Thoracic aorta endothelial cell (primary cell): ENCODE results near the gene SP6. TPM values are rescaled to one million over a fixed set of nuclear protein-coding genes. Genes with fewer than 3 reads are reported as not detected.

ENCODE experiments used
- total RNA-seq: library from RNA; depleted of rRNA; stranded (reverse); fragments of >200 nt; gene quantifications from 2 replicates; pipeline ENCODE4 v1.2.3, GENCODE V29; 2012

The SP6 gene
- 1.7 and 2.4 TPM in 2 replicates for total RNA-seq

GRCh38 chr17:47850692-47851573 lies at the start of gene SP6:
Gene SP6 (minus strand): TSS chr17:47851163. CDS start chr17:47848429, 2,734 bp downstream.

GRCh38 chr17:47895856-47896671 lies 45.1 kb upstream of the SP6 start, which contains the start of gene SP2:
Gene SP2 (plus strand): TSS chr17:47896236. CDS start chr17:47896287, 51 bp downstream.

GRCh38 chr17:47840742-47841487 lies 10.0 kb downstream of the SP6 start, which contains the start of gene SCRN2:
Gene SCRN2 (minus strand): TSS chr17:47841273. CDS start chr17:47840843, 430 bp downstream.

GRCh38 chr17:47831003-47831933 lies 19.7 kb downstream of the SP6 start, which contains the start of the genes LRRC46 and MRPL10:
Gene LRRC46 (plus strand): TSS chr17:47831670. CDS start chr17:47831990, 320 bp downstream.
Gene MRPL10 (minus strand): TSS chr17:47831541. CDS start chr17:47831511, 30 bp downstream.

DNA sequence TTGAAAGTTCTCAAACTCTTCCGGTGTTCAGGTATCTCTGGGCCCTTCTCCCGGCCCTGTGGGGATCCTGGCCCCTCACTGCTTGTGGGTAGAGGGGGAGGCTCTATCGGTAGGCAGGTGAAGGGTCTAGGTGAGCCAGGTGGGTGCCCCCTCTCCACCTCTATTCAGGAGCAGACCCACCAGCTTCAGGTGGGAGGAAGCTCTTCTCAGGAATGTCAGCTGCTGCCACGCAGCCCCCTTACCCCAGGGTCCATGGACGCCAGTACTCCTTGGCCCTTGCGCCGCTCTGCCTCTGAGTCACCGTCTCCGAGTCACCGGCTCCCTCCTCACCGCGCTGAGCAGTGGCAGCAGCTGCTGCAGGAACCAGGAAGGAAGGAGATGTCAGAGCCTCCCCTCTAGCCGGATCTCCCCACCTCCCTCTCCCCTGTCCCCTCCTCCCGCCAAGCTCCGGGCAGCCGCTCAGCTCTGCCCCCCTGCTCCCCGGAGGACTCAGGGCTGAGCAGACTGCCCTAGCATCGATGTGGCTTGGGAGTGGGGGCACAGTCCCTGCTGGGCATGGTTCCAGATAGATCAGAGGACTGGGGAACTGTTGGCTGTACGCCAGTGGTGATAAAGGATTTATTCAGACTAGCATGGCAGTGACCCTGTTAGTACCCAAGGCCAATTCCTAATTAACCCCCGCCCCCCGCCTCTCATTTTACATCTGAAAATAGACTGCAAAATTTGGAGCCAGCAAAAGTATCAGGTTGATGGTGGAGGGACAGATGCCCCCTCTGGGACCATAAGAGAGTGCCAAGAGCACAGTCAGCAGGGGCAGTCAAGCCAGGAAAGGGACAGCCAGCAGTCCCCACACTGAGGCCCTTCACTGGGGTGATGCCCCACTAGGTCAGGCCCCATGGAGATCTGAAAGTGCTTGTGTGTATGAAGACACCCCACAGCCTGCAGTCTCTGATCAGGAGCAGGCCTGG lies 29.3 kb downstream of the SP6 start, which contains the start of gene OSBPL7:
TSS of gene OSBPL7 (minus strand) at position 371 of the 968 bp plus-strand sequence. CDS start 1,516 bp downstream, outside the sequence.

Other genes with a start within 250 kb of the SP6 start
- gene KPNB1, start 201.2 kb downstream of the SP6 start, total RNA-seq = 566 and 640 TPM in 2 replicates
- 8.8 and 14.6 TPM in 2 replicates for gene TBKBP1, start 157.0 kb downstream of the SP6 start, total RNA-seq
- not detected in 2 replicates for gene TBX21, start 117.9 kb downstream of the SP6 start, total RNA-seq
- 11.3 and 14.9 TPM in 2 replicates for gene OSBPL7, start 29.4 kb downstream of the SP6 start, total RNA-seq
- gene MRPL10, start 19.6 kb downstream of the SP6 start, total RNA-seq = 29.4 and 42.4 TPM in 2 replicates
- gene LRRC46, start 19.5 kb downstream of the SP6 start, total RNA-seq = 0.22 TPM in 1 of 2 replicates, not detected in the other
- 18.2 and 30.4 TPM in 2 replicates for gene SCRN2, start 9.9 kb downstream of the SP6 start, total RNA-seq
- 2.7 and 4.0 TPM in 2 replicates for gene SP2, start 45.1 kb upstream of the SP6 start, total RNA-seq
- 40.3 and 42.8 TPM in 2 replicates for gene PNPO, start 90.4 kb upstream of the SP6 start, total RNA-seq
- not detected in 2 replicates for gene PRR15L, start 106.7 kb upstream of the SP6 start, total RNA-seq
- 38.2 and 41.1 TPM in 2 replicates for gene CDK5RAP3, start 120.0 kb upstream of the SP6 start, total RNA-seq
- 5.1 and 6.8 TPM in 2 replicates for gene COPZ2, start 186.6 kb upstream of the SP6 start, total RNA-seq
- gene NFE2L1, start 197.2 kb upstream of the SP6 start, total RNA-seq = 98.3 and 106 TPM in 2 replicates